ENCODE data around the gene SERPINA1.

Gene SERPINA1

DNA sequence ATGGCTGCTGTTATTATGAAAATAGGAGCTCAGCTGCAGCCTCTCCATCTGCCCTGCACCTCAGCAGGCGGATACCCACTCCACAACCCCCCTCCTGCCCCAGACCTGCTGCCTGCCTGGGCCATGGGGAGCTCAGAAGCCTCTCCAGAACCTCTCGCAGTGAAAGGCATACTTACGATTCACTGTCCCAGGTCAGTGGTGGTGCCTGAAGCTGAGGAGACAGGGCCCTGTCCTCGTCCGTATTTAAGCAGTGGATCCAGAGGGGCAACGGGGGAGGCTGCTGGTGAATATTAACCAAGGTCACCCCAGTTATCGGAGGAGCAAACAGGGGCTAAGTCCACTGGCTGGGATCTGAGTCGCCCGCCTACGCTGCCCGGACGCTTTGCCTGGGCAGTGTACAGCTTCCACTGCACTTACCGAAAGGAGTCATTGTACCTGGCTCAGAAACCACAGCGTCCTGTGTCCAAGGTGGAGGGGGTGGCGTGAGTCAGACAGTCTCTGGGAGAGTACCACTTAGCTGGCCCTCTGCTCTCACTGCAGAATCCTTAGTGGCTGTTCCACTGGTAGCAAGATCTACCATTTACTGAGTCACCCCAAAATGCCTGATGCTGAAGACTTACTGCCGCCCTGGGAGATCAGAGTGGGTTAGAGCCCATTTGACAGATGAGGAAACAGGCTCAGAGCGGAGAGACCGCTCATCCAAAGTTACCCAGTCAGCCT is at the start of gene SERPINA1:
SERPINA1 (minus strand) TSS at position 219 of the 720 bp plus-strand sequence. CDS start 5,365 bp downstream, outside the sequence.
- no peak for DNase-seq (ENCODE audit: extremely low spot score)
- POLR2A ChIA-PET, result no interaction called here
- TF ChIP-seq ZNF384 (IDR thresholded peaks at IDR 0.05) (no peak), BHLHE40 (IDR thresholded peaks at IDR 0.05; ENCODE audit: borderline replicate concordance) (no peak), HDGF (IDR thresholded peaks at IDR 0.05; ENCODE audit: borderline replicate concordance) (no peak), CTBP1 (IDR thresholded peaks at IDR 0.05; ENCODE audit: borderline replicate concordance) (no peak), NFRKB (IDR thresholded peaks at IDR 0.05) (no peak)
- TF ChIP-seq, protein P1, sequence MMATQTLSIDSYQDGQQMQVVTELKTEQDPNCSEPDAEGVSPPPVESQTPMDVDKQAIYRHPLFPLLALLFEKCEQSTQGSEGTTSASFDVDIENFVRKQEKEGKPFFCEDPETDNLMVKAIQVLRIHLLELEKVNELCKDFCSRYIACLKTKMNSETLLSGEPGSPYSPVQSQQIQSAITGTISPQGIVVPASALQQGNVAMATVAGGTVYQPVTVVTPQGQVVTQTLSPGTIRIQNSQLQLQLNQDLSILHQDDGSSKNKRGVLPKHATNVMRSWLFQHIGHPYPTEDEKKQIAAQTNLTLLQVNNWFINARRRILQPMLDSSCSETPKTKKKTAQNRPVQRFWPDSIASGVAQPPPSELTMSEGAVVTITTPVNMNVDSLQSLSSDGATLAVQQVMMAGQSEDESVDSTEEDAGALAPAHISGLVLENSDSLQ (IDR thresholded peaks at IDR 0.05), result no peak
- CTCF ChIA-PET, result no interaction called here

DNA sequence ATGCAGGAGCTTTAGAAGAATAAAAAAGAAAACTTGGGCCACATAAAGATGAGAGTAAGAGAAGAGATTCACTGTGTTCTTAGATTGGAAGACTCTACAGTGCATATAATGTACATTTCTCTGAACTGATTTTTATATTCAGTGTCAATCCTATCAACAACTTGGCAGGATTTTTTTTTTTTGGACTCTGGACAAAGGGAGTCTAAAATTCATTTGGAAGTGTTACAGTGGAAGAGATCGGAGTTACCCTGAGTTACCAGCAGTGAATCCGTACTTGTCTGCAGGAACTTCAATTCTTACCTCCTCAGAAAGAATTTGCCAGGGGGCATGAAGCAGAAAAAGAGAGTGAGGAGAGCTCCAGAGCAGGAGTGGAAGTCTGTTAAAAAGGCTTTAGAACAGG is 40.2 kb upstream of the SERPINA1 start:
- ChIA-PET POLR2A (no interaction called here), CTCF (interaction anchor here (1.3 to 1.6 kb wide), 2 partner anchors 58 to 121 kb away, joined by 3 to 4 read pairs; no protein-coding TSS in a partner anchor)
- TF ChIP-seq CTBP1 (IDR thresholded peaks at IDR 0.05; ENCODE audit: borderline replicate concordance) (no peak), FOXK2 (IDR thresholded peaks at IDR 0.05) (no peak), HDGF (IDR thresholded peaks at IDR 0.05; ENCODE audit: borderline replicate concordance) (no peak), ARNT (IDR thresholded peaks at IDR 0.05) (no peak), TARDBP (IDR thresholded peaks at IDR 0.05) (no peak)
- no peak for DNase-seq (ENCODE audit: extremely low spot score)

DNA sequence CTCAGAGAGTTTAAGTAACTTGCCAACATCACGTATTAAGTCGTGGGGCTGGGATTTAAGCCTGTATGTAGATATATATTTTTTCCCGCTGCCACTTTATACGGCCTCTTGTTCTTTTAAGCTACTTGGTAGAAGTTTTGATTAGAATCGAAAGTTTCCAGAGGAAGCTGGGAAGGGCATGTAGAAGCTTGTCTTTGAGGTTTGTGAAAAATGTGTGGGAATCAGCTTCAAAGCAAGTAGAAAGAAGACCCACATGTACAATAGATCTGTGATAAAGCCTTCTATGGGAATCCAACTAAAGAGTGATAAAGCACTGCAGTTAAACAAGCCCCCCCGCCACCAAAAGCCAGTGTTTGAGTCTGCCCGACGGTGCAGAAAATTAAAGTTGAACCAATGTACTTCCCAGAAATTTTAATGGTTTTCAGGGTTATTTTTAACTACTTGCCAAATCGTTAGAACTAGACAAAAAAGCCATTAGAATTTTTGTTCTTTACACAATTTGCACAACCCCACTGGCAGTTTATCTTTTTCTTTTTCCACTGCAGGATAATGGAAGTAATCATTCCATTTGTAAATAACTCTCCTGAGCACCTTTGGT is 38.7 kb upstream of the SERPINA1 start:
- TF ChIP-seq ARNT (IDR thresholded peaks at IDR 0.05) (no peak), TARDBP (IDR thresholded peaks at IDR 0.05) (no peak)
- POLR2A ChIA-PET, result no interaction called here
- DNase-seq (ENCODE audit: extremely low spot score), result no peak
- CTCF ChIA-PET, result interaction anchor here (1.6 kb wide), 1 partner anchor 122 kb away, joined by 4 read pairs; no protein-coding TSS in a partner anchor

DNA sequence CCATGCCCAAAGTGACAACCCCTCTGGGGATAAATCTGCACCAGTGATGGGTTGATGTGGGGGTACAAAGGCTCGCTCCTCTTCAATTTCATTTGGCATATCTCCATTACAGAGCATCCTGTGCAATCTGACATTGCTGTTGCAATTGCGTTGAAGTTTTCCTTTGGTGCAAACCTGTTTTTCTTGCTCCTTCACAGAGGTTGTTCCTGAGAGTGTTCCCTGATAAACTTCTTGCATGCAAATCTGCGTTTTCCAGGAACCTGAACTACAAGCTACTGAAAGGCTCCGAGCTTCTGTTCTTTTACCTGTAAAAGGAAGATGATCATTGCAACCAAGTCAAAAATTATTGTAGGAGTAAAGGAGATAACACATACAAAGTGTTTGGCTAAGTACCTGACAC is 38.1 kb upstream of the SERPINA1 start:
- DNase-seq (ENCODE audit: extremely low spot score), result no peak
- TF ChIP-seq ELF4 (IDR thresholded peaks at IDR 0.05) (no peak), FOXM1 (IDR thresholded peaks at IDR 0.05; ENCODE audit: borderline replicate concordance) (no peak), SP1 (IDR thresholded peaks at IDR 0.05) (no peak), ARNT (IDR thresholded peaks at IDR 0.05) (no peak)
- TF ChIP-seq, protein P1 (IDR thresholded peaks at IDR 0.05), result no peak
- POLR2A ChIA-PET, result no interaction called here
- CTCF ChIA-PET, result interaction anchor here (0.8 kb wide), 1 partner anchor 123 kb away, joined by 3 read pairs; no protein-coding TSS in a partner anchor

DNA sequence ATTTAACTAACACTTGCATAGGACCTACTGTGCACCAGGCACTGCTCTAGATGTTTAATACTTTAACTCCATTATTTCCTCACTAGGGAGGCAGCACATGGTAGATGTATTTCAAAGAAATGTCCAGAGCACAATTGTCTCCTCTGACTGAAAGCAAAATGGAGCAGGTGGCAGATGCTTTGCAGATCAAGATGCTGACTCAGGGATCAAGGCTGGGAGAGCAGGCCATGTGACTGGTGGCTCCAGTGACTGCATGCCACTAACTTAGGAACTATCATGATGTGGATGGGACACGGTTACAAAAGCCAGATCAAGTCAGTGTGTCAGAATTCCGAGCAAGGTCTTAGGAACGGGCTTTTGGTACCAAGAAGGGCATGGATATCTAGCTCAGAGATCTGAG is 36.0 kb upstream of the SERPINA1 start:
- DNase-seq (ENCODE audit: extremely low spot score), result no peak
- no peak for TF ChIP-seq FOXM1 (IDR thresholded peaks at IDR 0.05; ENCODE audit: borderline replicate concordance)
- TF ChIP-seq ARNT (IDR thresholded peaks at IDR 0.05), result no peak
- TF ChIP-seq HDGF (IDR thresholded peaks at IDR 0.05; ENCODE audit: borderline replicate concordance), result no peak
- TF ChIP-seq BHLHE40 (IDR thresholded peaks at IDR 0.05; ENCODE audit: borderline replicate concordance), result no peak
- TF ChIP-seq LEF1 (IDR thresholded peaks at IDR 0.05; ENCODE audit: borderline replicate concordance), result no peak
- TF ChIP-seq, protein P1 (IDR thresholded peaks at IDR 0.05), result no peak
- TF ChIP-seq CTBP1 (IDR thresholded peaks at IDR 0.05; ENCODE audit: borderline replicate concordance), result no peak
- TF ChIP-seq ELF4 (IDR thresholded peaks at IDR 0.05), result no peak
- TF ChIP-seq NFRKB (IDR thresholded peaks at IDR 0.05), result no peak
- TF ChIP-seq SUZ12 (IDR thresholded peaks at IDR 0.05), result no peak
- TF ChIP-seq L3MBTL2 (conservative IDR thresholded peaks at IDR 0.05), result no peak
- no peak for TF ChIP-seq TARDBP (IDR thresholded peaks at IDR 0.05)
- TF ChIP-seq FOXA1 (IDR thresholded peaks at IDR 0.05), result no peak
- no peak for TF ChIP-seq SP1 (IDR thresholded peaks at IDR 0.05)
- TF ChIP-seq FOXK2 (IDR thresholded peaks at IDR 0.05), result no peak
- TF ChIP-seq ZNF384 (IDR thresholded peaks at IDR 0.05), result no peak
- CTCF ChIA-PET, result interaction anchor here (1.2 kb wide), 1 partner anchor 11 kb away, joined by 3 read pairs; no protein-coding TSS in a partner anchor
- POLR2A ChIA-PET, result no interaction called here

DNA sequence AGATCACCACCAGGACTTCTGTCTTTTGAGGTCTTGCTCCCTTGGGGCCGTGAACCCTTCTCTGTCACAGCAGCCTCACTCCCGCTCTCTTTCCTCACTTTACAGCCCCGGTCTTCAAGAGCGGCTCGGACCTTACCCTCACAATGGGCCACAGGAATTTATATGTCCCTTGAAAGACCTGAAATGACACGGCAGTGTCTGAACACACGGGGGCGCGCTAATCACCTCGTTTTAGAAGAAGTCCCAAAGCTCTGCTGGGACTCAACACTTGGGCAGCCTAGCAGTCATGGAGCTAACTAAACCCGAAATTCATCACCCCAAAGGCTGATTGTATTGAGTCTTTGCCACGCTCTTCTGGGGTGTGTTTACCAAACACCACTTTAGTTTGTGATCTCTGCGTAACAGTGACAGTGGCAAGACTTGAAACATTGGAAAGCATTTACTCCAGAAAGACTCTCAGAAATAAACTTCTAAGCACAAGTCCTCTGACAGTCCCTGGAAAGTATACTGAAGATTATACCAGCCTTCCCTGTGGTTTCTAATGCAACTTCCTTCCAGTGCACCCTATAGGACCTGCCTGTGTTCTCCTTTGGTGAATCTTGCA is 35.2 kb upstream of the SERPINA1 start:
- CTCF ChIA-PET, result interaction anchor here (0.6 to 1.7 kb wide), 5 partner anchors 10 to 298 kb away, joined by 4 to 16 read pairs (median 6); no protein-coding TSS in a partner anchor
- TF ChIP-seq TARDBP (IDR thresholded peaks at IDR 0.05), result no peak
- TF ChIP-seq HDGF (IDR thresholded peaks at IDR 0.05; ENCODE audit: borderline replicate concordance), result no peak
- TF ChIP-seq SP1 (IDR thresholded peaks at IDR 0.05), result no peak
- POLR2A ChIA-PET, result no interaction called here
- DNase-seq (ENCODE audit: extremely low spot score), result peak; percentile 78

Data from HEK293T (cell line).